Neuronal stem cell (in vitro differentiated cells): ENCODE data around the gene CREB1.
A peak's percentile ranks its signal among the peaks of the same experiment; 100 is the strongest.

ENCODE experiments used
- DNase-seq: peaks from one replicate; pipeline ENCODE4 v3.0.0-alpha.2; 2013; ENCODE audit warnings: low spot score
- H2AFZ ChIP-seq: one replicate; pipeline ENCODE4 v1.6.1; 2013; ENCODE audit warnings: mild to moderate bottlenecking, low read length, inconsistent platforms
- H2AK5ac ChIP-seq: 2 replicates; pipeline ENCODE4 v1.6.1; 2013; ENCODE audit warnings: low read depth, mild to moderate bottlenecking, inconsistent platforms, low read length, moderate library complexity, mixed read lengths
- H2BK120ac ChIP-seq: 2 replicates; pipeline ENCODE4 v1.6.1; 2013; ENCODE audit warnings: low read depth, mild to moderate bottlenecking, inconsistent platforms, low read length, moderate library complexity, mixed read lengths
- H2BK12ac ChIP-seq: one replicate; pipeline ENCODE4 v1.6.1; 2013; ENCODE audit warnings: low read length, inconsistent platforms
- H2BK15ac ChIP-seq: 2 replicates; pipeline ENCODE4 v1.6.1; 2013; ENCODE audit warnings: mild to moderate bottlenecking, low read length, inconsistent platforms, mixed read lengths
- H2BK5ac ChIP-seq: one replicate; pipeline ENCODE4 v1.6.1; 2013; ENCODE audit warnings: inconsistent platforms, mild to moderate bottlenecking, low read length, moderate library complexity
- H3K14ac ChIP-seq: one replicate; pipeline ENCODE4 v1.6.1; 2013; ENCODE audit warnings: low read length, inconsistent platforms
- H3K18ac ChIP-seq: 2 replicates; pipeline ENCODE4 v1.6.1; 2013; ENCODE audit warnings: low read length, inconsistent platforms
- H3K23ac ChIP-seq: 2 replicates; pipeline ENCODE4 v1.6.1; 2013; ENCODE audit warnings: low read depth, mild to moderate bottlenecking, mixed read lengths, low read length, inconsistent platforms; ENCODE audit not compliant: poor library complexity
- H3K27ac ChIP-seq: replicated peaks from 3 replicates; pipeline ENCODE4 v1.5.1; 2013; ENCODE audit warnings: low read length, inconsistent platforms
- H3K27me3 ChIP-seq, 3 experiments: 2 replicates each; pipeline ENCODE4 v1.6.1; 2013; ENCODE audit warnings: low read length in 3 of 3, mild to moderate bottlenecking in 2 of 3, inconsistent platforms in 1 of 3, low read depth in 1 of 3, mixed read lengths in 1 of 3, moderate library complexity in 1 of 3; ENCODE audit not compliant: control insufficient read depth in 3 of 3, insufficient read depth in 3 of 3
- H3K36me3 ChIP-seq, 2 donors: replicated peaks in 1 of 2; 2 replicates each; pipeline ENCODE4 v1.6.1; 2013; ENCODE audit warnings: low read length in 2 of 2; ENCODE audit not compliant: control insufficient read depth in 2 of 2, insufficient read depth in 2 of 2
- H3K4ac ChIP-seq: 2 replicates; pipeline ENCODE4 v1.6.1; 2013; ENCODE audit warnings: inconsistent platforms, mild to moderate bottlenecking, low read length, moderate library complexity
- H3K4me1 ChIP-seq, 2 donors: 1 replicate in 1 of 2; 2 replicates in 1 of 2; pipeline ENCODE4 v1.6.1; 2013; ENCODE audit warnings: low read length in 2 of 2, low read depth in 1 of 2; ENCODE audit not compliant: control insufficient read depth in 2 of 2, insufficient read depth in 1 of 2
- H3K4me2 ChIP-seq: one replicate; pipeline ENCODE4 v1.6.1; 2013; ENCODE audit warnings: mild to moderate bottlenecking, low read length, inconsistent platforms; ENCODE audit not compliant: insufficient read depth, poor library complexity, severe bottlenecking
- H3K4me3 ChIP-seq, 2 donors: 2 replicates each; pipeline ENCODE4 v1.5.1; 2013; ENCODE audit warnings: low read length in 2 of 2, mild to moderate bottlenecking in 2 of 2, inconsistent platforms in 1 of 2, moderate library complexity in 1 of 2
- H3K79me1 ChIP-seq: one replicate; pipeline ENCODE4 v1.6.1; 2013; ENCODE audit warnings: low read depth, mild to moderate bottlenecking, inconsistent platforms, low read length, moderate library complexity
- H3K9ac ChIP-seq: one replicate; pipeline ENCODE4 v1.6.1; 2013; ENCODE audit warnings: mild to moderate bottlenecking, low read depth, low read length, inconsistent platforms; ENCODE audit not compliant: poor library complexity
- H3K9me3 ChIP-seq, 2 donors: replicated peaks in 1 of 2; 2 replicates each; pipeline versions ENCODE3 to v1.6.1; 2013; ENCODE audit warnings: low read length in 2 of 2, mild to moderate bottlenecking in 2 of 2, inconsistent platforms in 1 of 2, low read depth in 1 of 2, mixed read lengths in 1 of 2, moderate library complexity in 1 of 2; ENCODE audit not compliant: control insufficient read depth in 2 of 2, insufficient read depth in 1 of 2
- H4K8ac ChIP-seq: one replicate; pipeline ENCODE4 v1.6.1; 2013; ENCODE audit warnings: low read depth, mild to moderate bottlenecking, inconsistent platforms, low read length, moderate library complexity
- H4K91ac ChIP-seq: one replicate; pipeline ENCODE4 v1.6.1; 2013; ENCODE audit warnings: low read length, low read depth, mild to moderate bottlenecking, inconsistent platforms; ENCODE audit not compliant: poor library complexity
- WGBS, 2 donors: extraction: QIAGEN DNeasy Blood & Tissue Kit; methylation state at CpG; one replicate each; pipeline ENCODE4 v1.1.7; 2013; ENCODE audit warnings: missing lambda C conversion rate in 2 of 2, mixed read lengths in 1 of 2; ENCODE audit not compliant: insufficient read length in 2 of 2, insufficient replicate concordance in 1 of 2; ENCODE audit errors: extremely low coverage in 2 of 2; 5-methylcytosine and 5-hydroxymethylcytosine counted together

CREB1 gene

DNA sequence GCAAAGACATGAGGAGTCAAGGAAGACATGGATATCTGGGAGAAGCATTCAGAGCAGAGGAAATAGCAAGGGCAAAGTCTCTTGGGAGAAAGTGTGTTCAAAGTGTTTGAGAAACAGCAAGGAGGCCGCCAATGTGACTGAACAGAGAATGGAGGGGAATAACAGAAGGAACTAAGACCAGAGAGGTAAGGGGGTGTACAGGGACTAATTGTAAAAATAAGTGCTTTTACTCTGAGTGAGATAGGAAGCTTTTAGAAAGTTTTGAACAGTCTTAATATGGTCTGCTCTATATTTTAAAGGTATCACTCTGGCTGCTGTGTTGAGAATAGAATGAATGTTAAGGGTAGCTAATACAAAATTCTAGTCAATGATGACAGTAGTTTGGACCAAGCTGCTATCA lies 6.8 kb upstream of the CREB1 start:
- no CpG with 5 or more reads among the region's 1 CpG for WGBS, 2 donors
- H2AK5ac ChIP-seq = no peak overlapping the region
- H2BK15ac ChIP-seq = no peak overlapping the region
- no peak overlapping the region for H2BK12ac ChIP-seq
- H3K27me3 ChIP-seq = peaks cover 0 to 2% (median 0%) of the 10 kb centered on the region in 3 experiments
- no peak overlapping the region for H4K8ac ChIP-seq
- H2AFZ ChIP-seq = no peak overlapping the region
- no peaks in the 10 kb centered on the region for H3K79me1 ChIP-seq
- no peak overlapping the region for H3K23ac ChIP-seq
- H3K9me3 ChIP-seq = peaks cover 0 to 4% of the 10 kb centered on the region in 2 donors
- no peak overlapping the region for H3K4me3 ChIP-seq
- H4K91ac ChIP-seq = no peak overlapping the region
- H3K4me1 ChIP-seq = peaks cover 0 to 2% of the 10 kb centered on the region in 2 donors
- no peak overlapping the region for H3K27ac ChIP-seq
- no peak overlapping the region for H3K18ac ChIP-seq
- no peak overlapping the region for H2BK5ac ChIP-seq
- no peaks in the 10 kb centered on the region for H3K36me3 ChIP-seq
- H3K4ac ChIP-seq = no peak overlapping the region
- no peak overlapping the region for H3K4me2 ChIP-seq
- H2BK120ac ChIP-seq = no peak overlapping the region
- H3K9ac ChIP-seq = no peak overlapping the region
- no peak for DNase-seq
- no peak overlapping the region for H3K14ac ChIP-seq

DNA sequence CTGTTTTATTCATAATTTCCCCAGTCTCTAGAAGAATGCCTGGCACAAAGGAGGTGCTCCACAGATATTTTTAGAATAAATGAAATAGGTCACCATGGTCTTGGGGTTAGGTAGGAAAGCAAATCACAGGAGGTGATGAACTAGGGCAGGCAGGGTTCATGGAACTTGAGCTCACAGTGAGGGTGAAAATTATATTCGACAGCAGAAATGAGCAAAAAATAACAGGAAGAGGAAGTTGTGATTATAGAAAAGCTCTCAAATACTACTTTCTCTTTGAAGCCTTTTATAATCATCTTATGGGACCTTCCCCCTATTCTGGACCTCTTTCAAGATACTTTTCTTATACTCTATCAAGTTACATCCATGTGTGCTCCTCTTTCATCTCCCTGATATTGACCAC lies 4.5 kb upstream of the CREB1 start:
- Histone ChIP-seq H3K4ac (no peak overlapping the region), H3K4me3 (no peak overlapping the region), H3K9ac (no peak overlapping the region), H2BK15ac (no peak overlapping the region), H3K27ac (no peak overlapping the region), H3K9me3 (peaks cover 0 to 2% of the 10 kb centered on the region in 2 donors), H3K4me1 (peaks cover 0 to 5% of the 10 kb centered on the region in 2 donors), H3K14ac (no peak overlapping the region), H3K23ac (no peak overlapping the region), H2BK120ac (no peak overlapping the region), H3K79me1 (no peaks in the 10 kb centered on the region), H3K36me3 (no peaks in the 10 kb centered on the region), H3K27me3 (peaks cover 0 to 9% (median 0%) of the 10 kb centered on the region in 3 experiments), H2AFZ (no peak overlapping the region), H2AK5ac (no peak overlapping the region), H4K8ac (no peak overlapping the region), H3K18ac (no peak overlapping the region), H3K4me2 (no peak overlapping the region), H4K91ac (no peak overlapping the region), H2BK5ac (no peak overlapping the region), H2BK12ac (no peak overlapping the region)
- no CpG with 5 or more reads among the region's 1 CpG for WGBS, 2 donors
- DNase-seq = no peak

DNA sequence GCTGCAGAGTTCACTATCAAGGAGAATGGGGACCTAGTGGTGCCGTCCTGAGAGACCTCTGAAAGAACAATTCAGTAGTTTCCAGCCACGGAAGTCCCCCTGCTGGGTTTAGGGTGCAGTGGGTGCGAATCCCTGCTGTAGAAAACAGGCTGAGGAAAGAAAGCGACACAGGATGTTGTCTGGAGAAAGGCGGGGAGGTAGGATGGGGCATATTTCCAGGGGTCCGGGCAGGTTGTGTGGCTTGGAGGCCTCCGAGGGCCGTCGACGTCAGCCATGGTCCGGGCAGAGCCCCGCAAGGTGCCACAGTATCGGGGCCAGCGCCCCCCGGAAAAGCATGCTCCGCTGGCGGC lies 807 bp upstream of the CREB1 start:
- no CpG with 5 or more reads among the region's 17 CpGs for WGBS, 2 donors
- Histone ChIP-seq H2BK15ac (peak overlapping the region; percentile 97), H3K9ac (peak overlapping the region; percentile 79), H3K14ac (no peak overlapping the region), H2AFZ (peak overlapping the region; percentile 97), H2BK5ac (no peak overlapping the region), H3K27me3 (peaks cover 0 to 9% (median 0%) of the 10 kb centered on the region in 3 experiments), H3K79me1 (peaks cover 3% of the 10 kb centered on the region), H3K4ac (no peak overlapping the region), H3K4me2 (peak overlapping the region; percentile 97), H3K4me3 (peak overlapping the region; percentile 88 to 91), H4K8ac (no peak overlapping the region), H3K36me3 (peaks cover 0 to 16% of the 10 kb centered on the region in 2 donors), H2BK12ac (peak overlapping the region; percentile 3), H3K27ac (no peak overlapping the region), H3K4me1 (peaks cover 0 to 5% of the 10 kb centered on the region in 2 donors), H2BK120ac (no peak overlapping the region), H2AK5ac (no peak overlapping the region), H3K9me3 (peaks cover 0 to 2% of the 10 kb centered on the region in 2 donors), H3K18ac (peak overlapping the region; percentile 98), H4K91ac (no peak overlapping the region), H3K23ac (peak overlapping the region; percentile 73)
- DNase-seq = no peak

DNA sequence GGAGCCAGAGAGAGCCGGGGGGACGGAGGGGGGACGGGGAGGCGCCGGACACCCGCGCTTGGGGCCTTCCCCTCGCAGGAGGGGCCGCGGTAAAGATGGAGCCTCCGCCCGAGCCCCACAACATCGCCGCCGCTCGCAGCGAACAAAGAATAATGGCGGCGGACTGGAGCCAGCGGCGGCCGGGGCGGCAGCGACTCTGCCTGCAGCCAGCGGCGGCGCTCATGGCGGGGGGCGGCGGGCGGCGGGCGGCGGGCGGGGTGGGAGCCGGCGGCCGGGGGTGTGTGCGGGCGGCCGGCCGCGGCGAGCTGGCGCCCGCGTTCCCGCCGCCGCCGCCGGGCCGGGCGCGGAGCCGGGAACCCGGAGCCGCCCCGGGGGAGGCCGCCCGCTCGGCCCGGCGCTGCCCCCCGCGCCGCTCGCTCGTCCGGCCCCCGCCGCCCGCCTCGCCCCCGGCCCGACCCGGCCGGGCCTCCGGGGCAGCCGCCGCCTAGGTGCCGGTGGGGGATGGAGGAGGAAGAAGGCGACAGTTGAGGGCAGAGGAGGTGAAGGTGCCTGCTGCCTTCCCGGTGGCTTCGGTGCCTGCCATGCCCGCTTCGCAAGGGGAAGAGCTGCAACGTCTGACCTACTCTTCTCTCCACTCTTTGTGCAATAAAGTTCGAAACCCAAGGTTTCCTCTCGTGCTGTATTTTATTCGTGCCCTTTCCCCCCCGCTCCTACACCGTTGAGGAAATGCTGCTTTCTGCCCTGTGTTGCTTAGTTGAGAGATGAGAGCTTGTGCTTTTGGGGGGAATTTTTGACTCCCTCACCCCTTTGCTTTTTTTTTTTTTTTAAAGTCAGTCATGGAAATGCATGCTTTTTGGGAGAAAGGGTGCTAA lies 634 bp downstream of the CREB1 start:
- Histone ChIP-seq H2BK12ac (no peak overlapping the region), H2BK15ac (peak overlapping the region; percentile 26), H3K18ac (peak overlapping the region; percentile 98), H2AK5ac (peak overlapping the region; percentile 92), H3K27me3 (peaks cover 0 to 9% (median 0%) of the 10 kb centered on the region in 3 experiments), H3K36me3 (peaks cover 0 to 31% of the 10 kb centered on the region in 2 donors), H3K4me3 (peak overlapping the region; percentile 91 to 95), H2AFZ (peak overlapping the region; percentile 97), H3K9me3 (peaks cover 2 to 7% of the 10 kb centered on the region in 2 donors), H4K8ac (peak overlapping the region; percentile 98), H2BK120ac (no peak overlapping the region), H3K4ac (no peak overlapping the region), H2BK5ac (peak overlapping the region; percentile 96), H3K4me2 (peak overlapping the region; percentile 37), H3K27ac (peak overlapping the region; percentile 97), H3K14ac (no peak overlapping the region), H3K23ac (peak overlapping the region; percentile 100), H3K79me1 (peaks cover 3% of the 10 kb centered on the region), H3K9ac (peak overlapping the region; percentile 96), H3K4me1 (peaks cover 0 to 5% of the 10 kb centered on the region in 2 donors), H4K91ac (peak overlapping the region; percentile 53)
- DNase-seq = no peak
- WGBS, 2 donors = no CpG with 5 or more reads among the region's 93 CpGs
